Measurements from ENCODE around the gene BARX2.

- TF ChIP-seq CTCF (IDR thresholded peaks at IDR 0.05) = no peak
- no peak for TF ChIP-seq POLR2A (IDR thresholded peaks at IDR 0.05)
Observed at GRCh38 chr11:129374081-129374992, 1.3 kb upstream of the BARX2 start.

All from heart left ventricle (tissue), 13 donors.